CD4-positive, alpha-beta T cell treated with Interleukin-21 for 1 hour (primary cell): ENCODE results near the gene KCNN4.

ENCODE experiments used
- DNase-seq: peaks from one replicate; pipeline ENCODE4 v3.0.0-alpha.2; 2020

KCNN4 gene

DNA sequence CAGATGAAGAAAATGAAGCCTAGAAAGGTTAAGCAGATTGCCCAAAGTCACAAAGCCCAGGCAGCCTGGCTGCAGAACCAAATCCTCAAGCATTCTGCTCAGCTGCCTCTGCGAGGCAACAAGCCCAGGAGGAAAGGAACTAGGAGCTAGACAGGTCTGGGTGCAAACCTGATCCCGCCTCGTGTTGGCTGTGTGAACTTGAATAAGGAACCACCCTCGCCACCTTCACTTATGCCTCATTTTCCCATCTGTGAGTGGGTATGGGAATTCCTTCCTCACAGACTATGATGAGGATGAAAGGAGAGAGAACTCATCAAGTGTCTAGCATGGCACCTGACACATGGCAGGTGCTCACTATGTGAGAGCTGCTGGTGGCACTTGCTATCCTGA is 32.6 kb downstream of the KCNN4 start:
- no peak for DNase-seq

DNA sequence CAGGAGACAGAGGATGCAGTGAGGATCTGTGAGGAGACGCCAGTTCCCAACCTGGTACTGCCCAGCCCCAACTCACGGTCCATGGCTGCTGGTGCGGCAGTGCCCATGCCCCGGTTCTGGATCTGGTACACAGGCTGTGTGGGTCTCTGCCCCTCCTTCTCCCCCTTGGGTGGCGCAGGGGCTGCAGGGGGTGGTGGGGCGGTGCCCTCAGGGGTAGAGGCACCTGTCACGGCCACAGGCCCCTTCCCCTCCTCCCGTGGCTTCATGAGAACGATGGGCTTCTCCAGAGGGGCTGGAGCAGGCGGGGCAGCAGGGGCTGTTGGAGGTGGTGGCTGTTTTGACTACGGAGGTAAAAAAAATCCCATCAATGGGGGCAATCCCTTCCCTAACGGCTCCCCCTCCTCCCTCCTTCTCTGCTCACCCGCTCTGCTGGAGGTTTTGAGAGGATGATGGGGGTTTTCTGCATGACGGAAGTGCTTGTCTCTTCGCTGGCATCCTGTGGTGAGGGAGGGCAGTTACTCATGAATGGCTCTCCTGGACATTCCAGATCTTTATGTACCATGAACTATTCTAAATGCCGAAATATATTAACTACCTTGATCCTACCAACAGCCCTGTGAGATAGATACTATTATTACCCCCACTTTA is 33.1 kb downstream of the KCNN4 start:
- DNase-seq: peak; percentile 48

DNA sequence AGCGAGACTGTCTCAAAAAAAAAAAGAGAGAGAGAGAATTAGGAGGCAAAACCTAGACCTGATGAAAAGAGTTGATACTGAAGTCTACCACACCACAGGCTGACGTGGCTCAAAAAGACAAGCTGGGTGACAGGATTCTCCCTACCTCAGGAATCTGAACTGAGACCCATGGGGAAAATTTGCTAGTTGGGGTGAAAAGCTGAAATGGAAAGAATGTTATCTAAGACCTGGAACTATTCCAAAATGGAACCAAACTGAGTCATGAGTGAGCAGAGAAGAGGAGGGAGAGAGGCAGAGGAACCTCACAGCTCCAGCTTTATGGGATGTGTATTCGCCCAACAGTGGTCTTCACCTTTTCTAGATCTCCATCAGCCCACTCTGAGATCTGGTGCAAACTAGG is 37.7 kb downstream of the KCNN4 start:
- no peak for DNase-seq

DNA sequence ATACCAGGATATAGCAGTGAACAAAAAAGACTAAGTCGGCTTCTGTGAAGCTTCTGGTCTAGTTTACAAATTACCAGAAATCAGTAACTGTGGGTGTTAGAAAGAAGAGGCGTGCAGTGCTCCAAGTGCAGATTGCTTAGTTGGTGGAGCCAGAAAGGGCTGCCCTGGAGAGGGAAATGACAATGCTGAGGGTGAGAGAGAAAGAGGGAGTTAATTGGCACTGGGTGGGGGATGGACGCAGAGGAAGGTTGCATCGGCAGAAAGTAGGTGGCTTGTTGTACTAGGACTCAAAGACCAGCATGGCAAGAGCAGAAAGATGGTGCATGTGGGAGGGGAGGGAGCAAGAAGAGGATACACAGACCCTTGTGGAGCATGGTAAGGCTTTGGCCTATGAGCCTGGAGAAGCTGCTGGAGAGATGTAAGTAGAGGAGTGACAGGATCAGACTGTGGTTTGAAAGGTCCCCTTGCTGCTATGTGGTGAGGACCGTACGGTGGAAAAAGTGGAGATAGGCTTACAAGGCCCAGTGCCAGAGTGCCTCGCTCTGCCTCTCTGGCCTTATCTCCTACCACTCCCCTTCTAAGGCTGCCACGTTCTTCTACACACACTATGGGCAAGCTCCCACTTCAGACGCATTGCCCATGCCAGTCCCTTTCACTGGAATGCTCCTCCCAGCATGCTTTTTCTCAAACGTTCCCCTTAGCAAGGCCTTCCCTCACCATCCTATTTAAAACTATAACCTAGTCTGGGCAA is 39.5 kb downstream of the KCNN4 start:
- DNase-seq: no peak

DNA sequence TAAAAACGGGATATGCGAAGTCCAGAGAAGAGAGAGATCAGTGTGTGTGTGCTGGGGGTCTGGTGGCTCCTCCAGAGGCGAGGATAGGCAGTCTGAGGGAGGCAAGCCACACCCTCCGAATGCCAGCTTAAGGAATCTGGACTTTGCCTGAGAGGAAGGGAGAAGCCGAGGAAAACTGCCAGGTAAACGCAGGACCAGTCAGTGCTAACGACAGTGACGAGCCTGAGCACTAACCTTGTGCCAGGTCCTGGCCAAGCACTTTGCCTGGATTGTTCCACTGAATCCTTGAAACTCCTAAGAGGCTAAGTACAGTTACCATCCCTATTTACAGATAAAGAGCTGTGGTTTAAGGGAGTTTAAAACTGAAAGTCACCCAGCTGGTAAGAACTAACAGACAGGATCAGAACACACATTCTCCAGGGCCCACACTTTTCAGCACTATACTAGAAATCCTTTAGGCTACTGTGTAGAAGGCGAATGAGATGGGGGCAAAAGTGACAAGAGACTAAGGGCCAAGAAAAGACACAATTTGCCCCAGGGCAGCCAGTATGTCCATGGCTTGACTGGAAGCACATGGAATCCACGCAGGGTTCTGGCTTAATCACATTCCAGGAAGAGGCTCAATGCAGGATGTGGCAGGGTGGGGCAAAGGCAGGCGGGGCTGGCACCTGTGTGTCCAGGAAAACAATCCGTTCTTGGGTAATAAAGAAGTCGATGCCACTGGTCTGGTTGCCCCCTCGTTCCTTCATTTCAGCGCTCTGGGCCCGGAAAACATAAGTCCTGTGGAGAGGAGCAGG is 41.1 kb downstream of the KCNN4 start:
- no peak for DNase-seq

DNA sequence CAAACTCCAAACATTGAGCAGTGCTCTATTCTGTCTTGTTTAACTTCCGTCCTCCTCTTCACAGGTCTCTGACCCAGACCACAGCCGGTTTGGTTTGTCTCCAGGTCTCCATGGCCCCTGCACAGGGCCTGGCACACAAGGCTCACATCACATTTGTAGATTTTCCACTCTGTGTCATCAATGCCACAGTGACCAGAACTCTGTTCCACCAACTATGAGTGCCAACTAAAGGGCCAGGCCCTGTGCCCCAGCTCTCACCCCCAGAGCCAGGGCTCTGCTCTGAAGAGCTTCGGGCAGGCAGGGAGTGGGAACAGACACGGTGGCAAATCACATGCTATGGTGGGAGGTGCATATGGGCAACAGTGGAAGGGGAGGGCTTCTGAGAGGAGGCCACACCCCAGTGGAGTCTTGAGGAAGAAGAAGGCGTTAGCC is 42.0 kb downstream of the KCNN4 start:
- no peak for DNase-seq

DNA sequence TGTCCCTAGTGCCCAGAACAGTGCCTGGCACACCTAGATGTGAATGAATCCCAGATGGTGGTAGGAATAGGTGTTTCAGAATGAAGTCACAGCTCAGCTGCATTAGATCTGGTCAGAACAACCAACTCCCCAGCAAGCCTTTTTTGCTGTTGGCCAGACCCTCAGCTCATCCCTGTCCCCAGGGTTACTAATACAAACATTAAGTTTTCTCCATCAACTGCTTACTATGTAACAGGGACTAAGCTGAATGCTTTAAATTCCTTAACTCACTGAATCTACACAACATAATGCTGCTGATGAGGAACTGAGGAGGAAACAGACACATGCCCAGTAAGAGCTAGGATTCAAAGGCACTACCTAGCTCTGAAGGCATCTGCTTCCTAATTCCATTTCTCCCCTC is 44.8 kb downstream of the KCNN4 start:
- DNase-seq: no peak

DNA sequence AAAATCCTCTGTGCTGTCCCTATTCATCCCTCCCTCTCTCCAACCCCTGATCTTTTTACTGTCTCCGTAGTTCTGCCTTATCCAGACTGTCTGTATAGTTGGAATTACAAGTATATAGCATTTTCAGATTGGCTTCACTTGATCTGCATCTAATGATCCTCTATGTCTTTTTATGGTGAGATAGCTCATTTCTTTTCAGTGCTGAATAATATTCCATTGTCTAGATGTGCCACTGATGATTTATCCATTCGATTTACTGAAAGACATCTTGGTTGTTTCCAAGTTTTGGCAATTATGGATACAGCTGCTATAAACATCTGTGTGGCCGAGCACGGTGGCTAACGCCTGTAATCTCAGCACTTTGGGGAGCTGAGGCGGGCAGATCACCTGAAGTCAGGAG is 45.8 kb downstream of the KCNN4 start:
- no peak for DNase-seq

DNA sequence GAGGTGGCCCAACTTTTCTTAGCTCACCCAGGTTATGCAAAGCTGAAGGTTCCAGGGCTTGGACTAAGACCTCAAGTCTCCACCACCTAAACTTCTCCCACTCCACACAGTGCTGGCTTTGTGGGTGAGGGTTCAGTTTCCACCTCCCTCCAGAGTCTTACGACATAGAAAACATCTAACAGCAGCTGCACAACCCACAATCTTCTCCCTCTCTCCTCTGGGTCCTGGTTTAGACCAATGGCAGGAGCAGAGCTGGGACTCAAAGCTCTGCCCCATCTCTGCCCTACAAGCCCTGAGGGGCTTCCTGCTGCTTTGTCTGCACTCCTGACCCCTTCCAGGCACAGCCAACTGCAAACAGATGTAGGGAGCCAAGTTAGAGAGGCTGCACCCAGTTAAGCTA is 48.9 kb downstream of the KCNN4 start:
- DNase-seq: no peak

DNA sequence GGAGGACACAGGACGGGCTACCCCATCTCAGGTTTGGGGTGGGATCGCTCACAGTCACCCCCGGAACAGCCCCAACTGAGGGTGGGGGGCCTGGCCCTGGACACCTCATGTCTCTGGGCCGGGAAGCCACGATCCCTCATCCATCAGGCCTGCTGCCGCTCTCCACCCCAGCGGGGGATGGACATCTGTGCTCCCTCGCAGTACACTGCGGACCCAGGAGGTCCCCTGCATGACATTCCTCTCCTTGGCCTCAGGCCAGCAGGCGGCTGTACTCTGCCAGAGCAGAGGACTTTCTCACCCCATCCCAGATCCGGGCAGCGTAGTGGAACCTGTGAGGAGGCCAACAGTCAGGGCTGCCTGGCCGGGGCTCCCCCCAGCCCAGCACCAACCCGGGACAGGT is 49.4 kb downstream of the KCNN4 start:
- DNase-seq: no peak

DNA sequence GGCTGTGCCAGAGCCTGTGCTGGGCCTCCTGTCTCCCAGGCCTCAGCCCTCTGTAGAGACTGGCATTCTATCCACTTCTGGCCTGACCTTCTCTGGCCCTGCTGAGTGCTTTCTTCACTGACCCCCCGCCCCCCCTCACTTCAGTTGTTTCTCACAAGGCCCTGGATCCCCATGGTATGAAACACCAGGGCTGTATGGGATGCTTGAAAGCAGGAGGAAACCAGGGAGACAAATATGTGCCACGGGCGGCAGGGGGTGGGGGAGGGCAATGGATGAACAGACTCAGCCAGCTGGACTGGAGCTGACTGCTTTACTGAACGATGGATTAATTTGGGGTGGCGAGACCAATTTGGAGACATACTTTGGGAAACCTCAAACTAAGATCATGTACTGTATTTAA is 50.9 kb downstream of the KCNN4 start:
- DNase-seq: no peak

DNA sequence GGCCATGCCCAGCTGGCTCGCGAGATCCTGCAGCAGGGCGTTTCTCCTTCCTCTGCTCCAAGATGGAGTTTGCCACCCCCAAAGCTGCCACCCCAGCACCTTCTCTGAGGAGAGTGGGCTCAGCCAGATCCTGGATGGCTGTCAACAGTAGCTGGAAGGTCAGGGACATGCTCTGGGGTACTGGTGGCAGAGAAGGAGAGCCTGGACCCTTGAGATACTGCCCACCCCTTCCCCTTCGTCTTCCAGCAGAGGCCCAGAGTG is 53.2 kb downstream of the KCNN4 start:
- no peak for DNase-seq

DNA sequence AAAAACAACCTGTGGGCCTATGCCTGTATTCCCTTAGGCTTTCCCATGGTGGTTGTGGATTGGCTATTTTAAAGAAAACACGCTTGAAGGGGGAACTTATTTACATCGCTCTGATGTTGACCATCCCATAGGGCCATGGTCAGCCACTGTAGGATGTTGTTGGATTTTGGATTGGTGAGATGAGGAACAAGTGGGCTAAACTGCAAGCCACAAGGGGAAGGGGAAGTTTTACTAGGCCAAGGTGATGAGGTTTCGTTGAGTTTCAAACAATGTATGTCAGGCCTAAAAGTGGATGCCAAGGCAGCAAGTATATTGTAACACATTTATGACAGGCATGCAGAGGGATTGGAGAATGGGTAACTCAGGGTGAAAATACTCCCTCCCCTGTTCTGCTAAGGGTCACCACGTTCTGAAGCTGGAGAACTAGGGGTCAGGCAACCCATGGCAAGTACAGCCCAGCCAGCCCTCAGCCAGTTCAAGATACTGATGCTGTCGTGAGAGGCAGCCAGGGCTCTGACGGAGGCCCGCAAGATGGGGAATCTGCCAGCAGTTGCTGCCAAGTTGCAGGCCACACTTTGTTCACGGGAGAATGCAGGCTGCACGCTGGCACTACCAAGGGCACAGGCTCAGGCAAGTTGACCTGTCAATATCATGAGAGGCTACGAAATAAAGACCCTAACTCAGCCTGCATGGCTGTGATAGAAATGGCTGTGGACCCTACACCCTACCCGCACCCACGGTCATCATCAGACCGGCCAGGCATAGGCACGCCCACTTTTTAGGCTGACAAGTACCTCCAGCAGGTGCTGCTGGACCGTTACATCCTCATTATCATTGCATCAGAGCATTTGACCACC is 53.8 kb downstream of the KCNN4 start:
- DNase-seq: no peak

DNA sequence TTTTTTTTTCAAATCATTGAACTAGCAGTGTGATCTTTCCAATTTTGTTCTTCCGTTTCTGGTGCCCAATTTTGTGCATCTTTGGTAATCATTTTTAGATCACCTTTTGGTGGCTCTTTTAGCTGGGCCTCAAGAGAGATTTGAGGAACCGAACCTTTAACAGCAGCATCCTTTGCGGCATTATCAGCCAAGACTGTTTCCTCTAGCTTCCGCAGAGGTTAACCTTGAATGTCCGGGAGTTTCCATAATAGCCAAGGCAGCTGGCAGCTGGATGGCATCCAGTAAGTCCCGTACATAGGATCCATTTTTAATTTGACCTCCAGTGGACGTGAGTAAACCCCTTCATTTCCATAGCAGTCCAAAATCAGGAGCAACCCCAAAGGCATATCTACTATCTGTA is 55.3 kb downstream of the KCNN4 start:
- DNase-seq: no peak

DNA sequence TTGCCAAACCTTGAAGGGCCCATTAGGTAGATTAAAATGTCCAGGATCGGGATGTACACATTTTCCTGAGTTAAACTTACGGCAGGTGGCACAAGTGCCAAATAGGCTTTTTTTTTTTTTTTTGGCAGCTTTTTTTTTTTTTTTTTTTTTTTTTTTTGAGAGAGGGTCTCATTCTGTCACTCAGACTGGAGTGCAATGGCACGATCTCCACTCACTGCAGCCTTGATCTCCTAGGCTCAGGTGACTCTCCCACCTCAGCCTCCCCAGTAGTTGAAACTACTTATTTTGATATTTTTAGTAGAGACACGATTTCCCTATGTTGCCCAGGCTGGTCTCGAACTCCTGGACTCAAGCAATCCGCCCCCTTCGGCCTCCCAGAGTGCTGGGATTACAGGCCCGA is 55.9 kb downstream of the KCNN4 start:
- DNase-seq: no peak

DNA sequence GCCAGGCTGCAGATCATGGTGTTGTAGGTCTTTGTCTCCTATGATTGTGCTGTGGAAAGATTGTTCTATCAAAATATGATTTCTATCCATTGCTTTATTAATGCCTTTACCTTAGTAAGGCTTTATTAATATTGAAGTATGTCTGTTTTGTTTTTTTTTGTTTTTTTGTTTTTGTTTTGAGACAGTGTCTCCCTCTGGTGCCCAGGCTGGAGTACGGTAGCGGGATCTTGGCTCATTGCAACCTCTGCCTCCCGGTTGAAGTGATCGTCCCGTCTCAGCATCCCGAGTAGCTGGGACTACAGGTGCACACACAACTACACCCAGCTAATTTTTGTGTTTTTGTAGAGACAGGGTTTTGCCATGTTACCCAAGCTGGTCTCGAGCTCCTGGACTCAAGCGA is 57.2 kb downstream of the KCNN4 start:
- no peak for DNase-seq

DNA sequence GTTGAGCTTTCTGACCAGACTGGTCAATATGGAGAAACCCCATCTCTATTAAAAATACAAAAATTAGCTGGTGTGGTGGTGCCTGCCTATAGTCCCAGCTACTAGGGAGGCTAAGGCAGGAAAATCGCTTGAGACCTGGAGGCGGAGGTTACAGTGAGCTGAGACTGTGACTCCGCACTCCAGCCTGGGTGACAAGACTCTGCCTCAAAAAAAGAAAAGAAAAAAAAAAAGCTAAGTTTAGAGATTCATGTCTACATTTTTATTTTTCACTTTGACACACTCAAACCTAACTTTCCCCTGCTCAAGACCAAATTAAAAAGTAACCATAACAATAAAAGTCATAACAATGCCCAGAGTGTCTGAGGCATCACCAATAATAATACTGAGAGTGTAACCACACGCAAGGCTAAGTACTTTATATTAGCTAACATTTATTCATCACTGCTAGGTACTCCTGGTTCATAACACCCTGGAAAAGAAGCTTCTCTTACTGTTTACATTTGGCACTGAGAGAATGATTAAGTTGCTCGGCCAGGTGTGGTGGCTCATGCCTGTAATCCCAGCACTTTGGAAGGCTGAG is 59.2 kb downstream of the KCNN4 start:
- no peak for DNase-seq

DNA sequence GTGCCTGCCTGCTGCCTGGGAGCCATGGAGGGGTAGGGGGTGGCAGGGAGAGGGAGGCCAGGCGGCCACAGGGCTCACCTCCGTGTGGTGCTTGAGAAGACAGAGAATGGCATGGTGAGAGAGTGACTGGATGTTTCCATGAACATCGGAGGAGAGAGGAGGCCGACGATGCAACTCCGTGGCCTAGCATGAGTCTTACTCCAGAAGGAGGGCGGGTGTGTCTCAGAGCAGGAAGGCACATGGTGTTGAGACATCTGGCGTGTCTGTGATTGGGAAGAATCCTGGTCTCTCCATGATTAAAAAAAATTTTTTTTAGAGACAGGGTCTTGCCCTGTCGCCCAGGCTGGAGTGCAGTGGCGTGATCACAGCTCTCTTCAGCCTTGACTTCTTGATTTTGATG is 59.8 kb downstream of the KCNN4 start:
- no peak for DNase-seq

DNA sequence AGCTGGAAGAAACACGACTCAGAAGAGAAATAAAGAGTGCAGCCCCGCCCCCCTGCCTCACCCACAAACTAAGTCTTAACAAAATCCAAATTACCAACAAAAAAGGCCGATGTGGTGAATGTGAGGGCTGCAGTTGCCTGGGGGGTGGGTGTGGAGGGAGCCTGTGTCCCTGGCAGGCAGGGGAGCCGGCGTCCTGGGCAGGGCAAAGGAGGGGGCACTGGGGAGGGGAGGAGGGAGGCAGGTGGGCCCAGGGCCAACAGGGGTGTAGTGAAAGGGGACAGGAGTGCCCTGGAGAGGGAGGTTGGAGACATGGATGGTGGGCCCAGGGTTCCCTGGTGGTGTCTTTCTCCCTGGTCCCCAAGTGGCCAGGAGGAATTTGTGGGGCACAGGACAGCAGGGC is 60.9 kb downstream of the KCNN4 start:
- no peak for DNase-seq

DNA sequence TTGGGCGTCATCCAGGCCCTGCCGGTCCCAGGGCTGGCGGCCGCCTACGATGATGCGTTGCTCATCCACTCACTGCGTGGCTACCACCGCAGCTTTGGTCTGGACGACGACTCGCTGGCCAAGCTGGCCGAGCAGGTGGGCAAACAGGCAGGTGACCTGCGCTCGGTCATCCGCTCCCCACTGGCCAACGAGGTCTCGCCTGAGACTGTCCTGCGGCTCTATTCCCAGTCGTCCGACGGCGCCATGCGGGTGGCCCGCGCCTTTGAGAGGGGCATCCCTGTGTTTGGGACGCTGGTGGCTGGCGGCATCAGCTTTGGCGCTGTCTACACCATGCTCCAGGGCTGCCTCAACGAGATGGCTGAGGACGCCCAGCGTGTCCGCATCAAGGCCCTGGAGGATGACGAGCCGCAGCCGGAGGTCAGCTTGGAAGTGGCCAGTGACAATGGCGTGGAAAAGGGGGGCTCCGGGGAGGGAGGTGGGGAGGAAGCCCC is 61.4 kb downstream of the KCNN4 start:
- no peak for DNase-seq

DNA sequence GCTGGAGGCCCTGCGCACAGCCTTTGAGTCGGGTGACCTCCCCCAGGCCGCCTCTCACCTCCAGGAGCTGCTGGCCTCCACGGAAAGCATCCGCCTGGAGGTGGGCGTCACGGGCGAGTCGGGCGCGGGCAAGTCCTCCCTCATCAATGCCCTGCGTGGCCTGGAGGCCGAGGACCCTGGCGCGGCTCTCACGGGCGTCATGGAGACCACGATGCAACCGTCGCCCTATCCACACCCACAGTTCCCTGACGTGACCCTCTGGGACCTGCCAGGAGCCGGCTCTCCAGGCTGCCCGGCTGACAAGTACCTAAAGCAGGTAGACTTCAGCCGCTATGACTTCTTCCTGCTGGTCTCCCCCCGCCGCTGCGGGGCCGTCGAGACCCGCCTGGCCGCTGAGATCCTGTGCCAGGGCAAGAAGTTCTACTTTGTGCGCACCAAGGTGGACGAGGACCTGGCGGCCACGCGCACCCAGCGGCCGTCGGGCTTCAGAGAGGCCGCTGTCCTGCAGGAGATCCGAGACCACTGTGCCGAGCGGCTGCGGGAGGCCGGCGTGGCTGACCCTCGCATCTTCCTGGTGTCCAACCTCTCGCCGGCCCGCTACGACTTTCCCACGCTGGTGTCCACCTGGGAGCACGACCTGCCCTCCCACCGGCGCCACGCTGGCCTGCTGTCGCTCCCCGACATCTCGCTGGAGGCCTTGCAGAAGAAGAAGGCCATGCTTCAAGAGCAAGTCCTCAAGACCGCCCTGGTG is 62.0 kb downstream of the KCNN4 start:
- DNase-seq: no peak
